ENCODE measurements around the gene PPP1R1A. TPM values are rescaled to one million over a fixed set of nuclear protein-coding genes. Genes with fewer than 3 reads are reported as not detected.

PPP1R1A gene
- total RNA-seq, 2 donors from 2014 or later: 5.2 TPM; not detected in 1

- Histone ChIP-seq H3K9ac (ENCODE audit: low read depth in 2 of 2, low read length in 2 of 2) (no peak overlapping the region), H3K9me3 (no peaks in the 10 kb centered on the region), H3K4me3 (no peak overlapping the region), H3K27ac (no peak overlapping the region), H3K27me3 (no peaks in the 10 kb centered on the region), H3K4me1 (no peaks in the 10 kb centered on the region), H3K36me3 (no peaks in the 10 kb centered on the region)
- no peak for DNase-seq
- intact Hi-C loops (cut with DNase I): no loop called here
- TF ChIP-seq CTCF (IDR thresholded peaks at IDR 0.05): no peak
These were observed 28.6 kb upstream of the PPP1R1A start for GRCh38 chr12:54616933-54617680.

GRCh38 chr12:54612225-54612750 lies 23.8 kb upstream of the PPP1R1A start:
- DNase-seq: no peak
- Histone ChIP-seq H3K4me1 (no peaks in the 10 kb centered on the region), H3K9ac (ENCODE audit: low read depth in 2 of 2, low read length in 2 of 2) (no peak overlapping the region), H3K27me3 (no peaks in the 10 kb centered on the region), H3K27ac (no peak overlapping the region), H3K4me3 (no peak overlapping the region), H3K36me3 (no peaks in the 10 kb centered on the region), H3K9me3 (no peaks in the 10 kb centered on the region)
- intact Hi-C loops (cut with DNase I): no loop called here
- TF ChIP-seq CTCF (IDR thresholded peaks at IDR 0.05): no peak

- no peak overlapping the region for H3K4me3 ChIP-seq
These were observed 23.3 kb upstream of the PPP1R1A start for GRCh38 chr12:54611715-54612149.

GRCh38 chr12:54608769-54609168 lies 20.3 kb upstream of the PPP1R1A start:
- intact Hi-C loops (cut with DNase I): no loop called here
- H3K4me3 ChIP-seq: no peak overlapping the region
- no peak overlapping the region for H3K27ac ChIP-seq
- no peaks in the 10 kb centered on the region for H3K36me3 ChIP-seq
- no peaks in the 10 kb centered on the region for H3K4me1 ChIP-seq
- no peaks in the 10 kb centered on the region for H3K9me3 ChIP-seq
- no peak overlapping the region for H3K9ac ChIP-seq (ENCODE audit: low read depth in 2 of 2, low read length in 2 of 2)
- no peak for TF ChIP-seq CTCF (IDR thresholded peaks at IDR 0.05)
- no peaks in the 10 kb centered on the region for H3K27me3 ChIP-seq
- DNase-seq: no peak

More at GRCh38 chr12:54611715-54612149, 23.3 kb upstream of the PPP1R1A start:
- no peak overlapping the region for H3K9ac ChIP-seq (ENCODE audit: low read depth in 2 of 2, low read length in 2 of 2)
- no peaks in the 10 kb centered on the region for H3K4me1 ChIP-seq
- no peak for TF ChIP-seq CTCF (IDR thresholded peaks at IDR 0.05)
- no peak for DNase-seq
- intact Hi-C loops (cut with DNase I): no loop called here
- H3K36me3 ChIP-seq: no peaks in the 10 kb centered on the region
- no peaks in the 10 kb centered on the region for H3K27me3 ChIP-seq
- H3K9me3 ChIP-seq: no peaks in the 10 kb centered on the region
- no peak overlapping the region for H3K27ac ChIP-seq

- H3K4me1 ChIP-seq: no peaks in the 10 kb centered on the region
- H3K27ac ChIP-seq: no peak overlapping the region
- H3K36me3 ChIP-seq: no peaks in the 10 kb centered on the region
- no peaks in the 10 kb centered on the region for H3K27me3 ChIP-seq
- H3K9me3 ChIP-seq: no peaks in the 10 kb centered on the region
- no peak overlapping the region for H3K4me3 ChIP-seq
- TF ChIP-seq CTCF (IDR thresholded peaks at IDR 0.05): no peak
- intact Hi-C loops (cut with DNase I): no loop called here
- DNase-seq: no peak
- no peak overlapping the region for H3K9ac ChIP-seq (ENCODE audit: low read depth in 2 of 2, low read length in 2 of 2)
These were observed 19.7 kb upstream of the PPP1R1A start for GRCh38 chr12:54608156-54608555.
